ENCODE results near the gene CAMSAP1.

GRCh38 chr9:135928731-135929655 lies 21.6 kb upstream of the CAMSAP1 start:
- no peak for TF ChIP-seq CTCF (conservative IDR thresholded peaks at IDR 0.05)
- TF ChIP-seq ZFX (IDR thresholded peaks at IDR 0.05) = no peak

All from C4-2B (cell line).